ENCODE results near the gene IFI35. TPM values are rescaled to one million over a fixed set of nuclear protein-coding genes. Genes with fewer than 3 reads are reported as not detected.

The IFI35 gene
- total and polyA plus RNA-seq, 9 of the 15 experiments (the other 6 are each of a cell fraction or from before 2014, with no cell fraction given) = 4.4 to 13.1 (median 10.2) TPM

- TF ChIP-seq TAF9B (IDR thresholded peaks at IDR 0.05; ENCODE audit: partially characterized antibody) = peak; percentile 36
- TF ChIP-seq KDM5B (IDR thresholded peaks at IDR 0.05; ENCODE audit: insufficient replicate concordance, low read depth, low read length) = peak; percentile 61
- TF ChIP-seq ETV1 (tag; conservative IDR thresholded peaks at IDR 0.05; ENCODE audit: low read depth) = no peak
- TF ChIP-seq THAP7 (CRISPR knock-in tag; IDR thresholded peaks at IDR 0.05) = no peak
- no peak for TF ChIP-seq NR0B1 (IDR thresholded peaks at IDR 0.05; ENCODE audit: partially characterized antibody)
- TF ChIP-seq FOXK1 (CRISPR knock-in tag; IDR thresholded peaks at IDR 0.05; ENCODE audit: borderline replicate concordance) = no peak
- TF ChIP-seq NCOA4 (IDR thresholded peaks at IDR 0.05; ENCODE audit: partially characterized antibody) = no peak
- TF ChIP-seq SMAD1 (IDR thresholded peaks at IDR 0.05; ENCODE audit: low read depth, low read length, partially characterized antibody) = peak; percentile 37
- no peak for TF ChIP-seq FUS (optimal IDR thresholded peaks at IDR 0.05; ENCODE audit: low read depth, low read length)
- no peak for TF ChIP-seq ZNF76 (CRISPR knock-in tag; IDR thresholded peaks at IDR 0.05; ENCODE audit: borderline replicate concordance)
- TF ChIP-seq ZBTB34 (CRISPR knock-in tag; IDR thresholded peaks at IDR 0.05) = no peak
- TF ChIP-seq ZNF277 (CRISPR knock-in tag; IDR thresholded peaks at IDR 0.05; ENCODE audit: borderline replicate concordance) = no peak
- TF ChIP-seq ZHX1 (conservative IDR thresholded peaks at IDR 0.05; ENCODE audit: low read length) = no peak
- TF ChIP-seq AFF4 (CRISPR knock-in tag; IDR thresholded peaks at IDR 0.05) = no peak
Measured at GRCh38 chr17:43006639-43007551, at the start of gene IFI35 (continued).
